NT2/D1 (cell line): Measurements from ENCODE around the gene PRKCB.

Source experiments
- SUZ12 ChIP-seq: IDR thresholded peaks from 2 replicates; pipeline ENCODE4 v1.6.1; 2011; ENCODE audit not compliant: insufficient read length, insufficient read depth; ENCODE audit errors: extremely low read depth
- ZNF274 ChIP-seq: IDR thresholded peaks from 2 replicates; pipeline ENCODE4 v1.6.1; 2011; ENCODE audit warnings: mild to moderate bottlenecking, low read depth, low read length

- TF ChIP-seq SUZ12 (no peak), ZNF274 (no peak)
These were observed 81.8 kb downstream of the PRKCB start for GRCh38 chr16:23917621-23918020.
